Measurements from ENCODE around the gene AOX1.
"Not testable (repeated sequence)": the region's sequence is repeated elsewhere in the genome, so short reads cannot be mapped to it uniquely, and the experiment has no call there.

DNA sequence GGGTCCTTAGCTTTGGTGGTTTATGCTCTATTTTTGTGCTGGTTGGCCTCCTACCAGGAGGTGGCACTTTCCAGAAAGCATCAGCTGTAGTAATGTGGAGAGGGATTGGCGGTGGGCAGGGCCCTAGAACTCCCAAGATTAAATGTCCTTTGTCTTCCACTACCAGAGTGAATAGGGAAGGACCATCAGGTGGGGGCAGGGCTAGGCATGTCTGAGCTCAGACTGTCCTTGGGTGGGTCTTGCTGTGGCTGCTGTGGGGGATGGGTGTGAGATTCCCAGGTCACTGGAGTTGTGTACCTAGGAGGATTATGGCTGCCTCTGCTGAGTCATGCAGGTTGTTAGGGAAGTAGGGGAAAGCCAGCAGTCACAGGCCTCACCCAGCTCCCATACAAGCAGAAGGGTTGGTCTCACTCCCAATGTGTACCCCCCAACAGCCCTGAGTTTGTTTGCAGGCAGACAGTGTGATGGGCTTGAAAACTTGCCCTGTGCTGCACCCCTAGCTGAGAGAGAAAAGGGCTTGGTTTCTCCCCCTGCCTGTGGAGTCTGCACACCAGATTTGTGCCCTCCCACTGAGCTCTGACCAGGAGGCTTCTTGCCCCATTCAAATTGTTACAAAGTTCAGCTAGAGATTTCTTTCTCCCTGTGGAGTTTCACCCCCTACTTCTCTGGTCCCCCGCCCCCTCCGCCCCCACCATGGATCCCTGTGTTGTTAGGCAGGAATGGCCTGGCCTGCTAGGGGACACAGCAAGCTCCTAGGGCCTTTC is 62.9 kb downstream of the AOX1 start:
- not testable (repeated sequence) for TF ChIP-seq SIN3A (IDR thresholded peaks at IDR 0.05; ENCODE audit: borderline replicate concordance, insufficient read depth, low read depth, low read length); POLR2AphosphoS5 (IDR thresholded peaks at IDR 0.05; ENCODE audit: low read depth, low read length)
- TF ChIP-seq, protein P1, sequence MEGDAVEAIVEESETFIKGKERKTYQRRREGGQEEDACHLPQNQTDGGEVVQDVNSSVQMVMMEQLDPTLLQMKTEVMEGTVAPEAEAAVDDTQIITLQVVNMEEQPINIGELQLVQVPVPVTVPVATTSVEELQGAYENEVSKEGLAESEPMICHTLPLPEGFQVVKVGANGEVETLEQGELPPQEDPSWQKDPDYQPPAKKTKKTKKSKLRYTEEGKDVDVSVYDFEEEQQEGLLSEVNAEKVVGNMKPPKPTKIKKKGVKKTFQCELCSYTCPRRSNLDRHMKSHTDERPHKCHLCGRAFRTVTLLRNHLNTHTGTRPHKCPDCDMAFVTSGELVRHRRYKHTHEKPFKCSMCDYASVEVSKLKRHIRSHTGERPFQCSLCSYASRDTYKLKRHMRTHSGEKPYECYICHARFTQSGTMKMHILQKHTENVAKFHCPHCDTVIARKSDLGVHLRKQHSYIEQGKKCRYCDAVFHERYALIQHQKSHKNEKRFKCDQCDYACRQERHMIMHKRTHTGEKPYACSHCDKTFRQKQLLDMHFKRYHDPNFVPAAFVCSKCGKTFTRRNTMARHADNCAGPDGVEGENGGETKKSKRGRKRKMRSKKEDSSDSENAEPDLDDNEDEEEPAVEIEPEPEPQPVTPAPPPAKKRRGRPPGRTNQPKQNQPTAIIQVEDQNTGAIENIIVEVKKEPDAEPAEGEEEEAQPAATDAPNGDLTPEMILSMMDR (IDR thresholded peaks at IDR 0.05), result not testable (repeated sequence)

All from Panc1 (cell line).